Activated CD8-positive, alpha-beta T cell treated with anti-CD3 and anti-CD28 coated beads, Interleukin-2, amount 10 ng/mL, durations not matched to agents 7 days and 5 days (primary cell): ENCODE measurements around the gene DPCD. TPM values are rescaled to one million over a fixed set of nuclear protein-coding genes. Genes with fewer than 3 reads are reported as not detected.

Experiments
- ATAC-seq: fragments of 150-1000 bp; cut with Tn5 transposase; one replicate; pipeline ENCODE4 v1.10.0; 2021; ENCODE audit warnings: moderate library complexity
- CTCF ChIA-PET: fragments of 350-600 bp; sonication (Branson Sonifier 250); formaldehyde crosslinking; loops from one replicate; lab custom pipeline; 2021; ENCODE audit warnings: antibody characterized with exemption; lab: Charles Lee
- POLR2A ChIA-PET: fragments of 350-600 bp; sonication (Branson Sonifier 250); formaldehyde crosslinking; loops from one replicate; lab custom pipeline; 2021; ENCODE audit warnings: antibody characterized with exemption; lab: Charles Lee
- DNase-seq: peaks from one replicate; pipeline ENCODE4 v3.0.0-alpha.2; 2020
- H3K27ac Mint-ChIP-seq: one replicate; pipeline ENCODE4 v1.8.0; 2021; ENCODE audit warnings: mild to moderate bottlenecking, mixed read lengths
- H3K27me3 Mint-ChIP-seq: one replicate; pipeline ENCODE4 v1.8.0; 2021; ENCODE audit warnings: low read depth, mixed read lengths
- H3K36me3 Mint-ChIP-seq: one replicate; pipeline ENCODE4 v1.8.0; 2021; ENCODE audit warnings: low read depth, mixed read lengths
- H3K4me1 Mint-ChIP-seq: one replicate; pipeline ENCODE4 v1.8.0; 2021; ENCODE audit warnings: low read depth, mixed read lengths
- H3K4me3 Mint-ChIP-seq: one replicate; pipeline ENCODE4 v1.8.0; 2021; ENCODE audit warnings: mild to moderate bottlenecking, mixed read lengths
- H3K9me3 Mint-ChIP-seq: one replicate; pipeline ENCODE4 v1.8.0; 2022; ENCODE audit warnings: mixed read lengths; ENCODE audit not compliant: insufficient read depth
- total RNA-seq, 2 experiments: library from RNA; stranded (reverse); gene quantifications; one replicate each; pipeline ENCODE4 v1.2.3, GENCODE V29; 2021

DPCD gene
- 1 to 10 TPM; 5.1 to 6.2 TPM for total RNA-seq

DNA sequence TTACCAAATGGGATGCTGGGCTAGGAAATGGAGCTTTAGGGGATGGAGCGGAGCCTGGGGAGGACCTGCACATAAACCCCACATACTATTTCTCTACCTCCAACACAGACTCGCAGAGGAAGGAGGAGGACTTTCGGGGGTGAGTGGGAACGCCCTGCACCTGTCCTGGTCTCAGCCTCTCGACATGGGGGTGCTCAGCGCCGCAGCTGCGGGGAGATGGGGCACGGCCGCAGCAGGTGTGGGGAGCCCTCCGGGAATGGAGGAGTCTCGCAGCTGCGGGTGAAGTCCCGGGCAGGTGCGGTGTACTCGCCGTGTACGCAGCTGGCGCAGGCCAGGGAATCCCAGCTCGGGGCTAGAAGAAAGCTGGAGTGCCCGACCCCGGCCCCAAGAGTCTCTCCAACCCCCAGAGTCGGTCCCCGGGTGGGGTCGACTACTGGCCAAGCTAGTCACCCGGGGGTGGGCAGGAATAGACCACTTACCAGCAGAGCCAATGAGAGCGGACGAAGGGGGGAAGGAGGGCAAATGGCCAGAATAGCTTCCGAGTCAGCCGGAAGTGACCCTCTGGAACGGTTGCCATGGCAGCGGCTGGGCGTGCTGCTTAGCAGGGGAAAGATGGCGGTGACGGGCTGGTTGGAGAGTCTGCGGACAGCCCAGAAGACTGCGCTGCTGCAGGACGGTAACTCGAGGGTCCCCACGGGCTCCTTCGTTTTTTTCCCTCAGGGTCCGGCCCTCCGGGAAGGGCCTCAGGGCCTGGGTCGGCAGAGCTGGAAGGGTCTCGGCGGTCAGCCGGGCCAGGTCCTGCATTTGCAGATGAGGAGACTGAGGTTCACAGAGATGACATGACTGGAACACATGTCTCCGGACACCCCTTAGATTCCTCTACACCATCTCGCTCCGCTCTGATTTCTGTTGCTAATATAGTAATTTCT, at the start of gene DPCD, which contains the start of gene POLL:
DPCD (plus strand) TSS at position 597 of the 929 bp plus-strand sequence; CDS start at position 613, 16 bp downstream.
POLL (minus strand) TSS at position 533 of the 929 bp plus-strand sequence. CDS start 897 bp downstream, outside the sequence.
- POLR2A ChIA-PET = interaction anchor here (1.0 to 1.1 kb wide), 2 partner anchors 13 to 105 kb away, joined by 4 read pairs; no protein-coding TSS in a partner anchor
- Mint-ChIP-seq H3K27ac (peak within 1 kb of the TSS; percentile 85), H3K4me3 (peak within 1 kb of the TSS; percentile 91), H3K9me3 (no peaks in the 10 kb centered on the region), H3K36me3 (peaks cover 10% of the 10 kb centered on the region), H3K4me1 (peaks cover 24% of the 10 kb centered on the region), H3K27me3 (no peaks in the 10 kb centered on the region)
- CTCF ChIA-PET = interaction anchor here (0.8 to 4.7 kb wide), 8 partner anchors 9 to 569 kb away, joined by 3 to 29 read pairs (median 6); no protein-coding TSS in a partner anchor
- DNase-seq = peak; percentile 95
- ATAC-seq = peak; percentile 94

- ATAC-seq = no peak
- Mint-ChIP-seq H3K36me3 (no peaks in the 10 kb centered on the region), H3K27ac (no peak overlapping the region), H3K4me3 (no peak overlapping the region), H3K4me1 (peaks cover 4% of the 10 kb centered on the region), H3K27me3 (no peaks in the 10 kb centered on the region), H3K9me3 (no peaks in the 10 kb centered on the region)
- POLR2A ChIA-PET = no interaction called here
- no peak for DNase-seq
- CTCF ChIA-PET = interaction anchor here (0.9 to 1.5 kb wide), 3 partner anchors 31 to 65 kb away, joined by 3 to 10 read pairs (median 4); no protein-coding TSS in a partner anchor
Measured at GRCh38 chr10:101538446-101538845, 49.7 kb upstream of the DPCD start.

DNA sequence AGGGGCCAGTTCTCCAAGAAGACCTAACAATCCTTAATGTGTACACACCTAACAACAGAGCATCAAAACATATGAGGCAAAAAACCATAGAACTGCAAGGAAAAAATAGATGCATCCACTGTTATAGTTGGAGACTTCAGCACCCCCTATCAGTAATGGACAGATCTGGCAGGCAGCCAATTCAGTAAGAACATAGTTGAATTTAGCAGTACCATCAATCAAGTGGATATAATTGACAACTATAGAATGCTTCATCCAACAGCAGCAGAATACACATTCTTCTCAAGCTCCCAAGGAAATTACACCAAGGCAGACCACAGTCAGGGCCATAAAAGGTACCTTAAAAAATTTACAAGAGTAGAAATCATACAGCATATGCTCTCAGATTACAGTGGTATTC, 42.2 kb upstream of the DPCD start:
- H3K9me3 Mint-ChIP-seq = no peaks in the 10 kb centered on the region
- POLR2A ChIA-PET = interaction anchor here (1.1 kb wide), 1 partner anchor 9 kb away, joined by 3 read pairs; no protein-coding TSS in a partner anchor
- no peak overlapping the region for H3K4me3 Mint-ChIP-seq
- no peak for ATAC-seq
- CTCF ChIA-PET = interaction anchor here (1.0 to 5.0 kb wide), 2 partner anchors 9 to 332 kb away, joined by 3 to 28 read pairs; no protein-coding TSS in a partner anchor
- no peak overlapping the region for H3K27ac Mint-ChIP-seq
- DNase-seq = no peak
- no peaks in the 10 kb centered on the region for H3K36me3 Mint-ChIP-seq
- no peaks in the 10 kb centered on the region for H3K27me3 Mint-ChIP-seq
- no peaks in the 10 kb centered on the region for H3K4me1 Mint-ChIP-seq

DNA sequence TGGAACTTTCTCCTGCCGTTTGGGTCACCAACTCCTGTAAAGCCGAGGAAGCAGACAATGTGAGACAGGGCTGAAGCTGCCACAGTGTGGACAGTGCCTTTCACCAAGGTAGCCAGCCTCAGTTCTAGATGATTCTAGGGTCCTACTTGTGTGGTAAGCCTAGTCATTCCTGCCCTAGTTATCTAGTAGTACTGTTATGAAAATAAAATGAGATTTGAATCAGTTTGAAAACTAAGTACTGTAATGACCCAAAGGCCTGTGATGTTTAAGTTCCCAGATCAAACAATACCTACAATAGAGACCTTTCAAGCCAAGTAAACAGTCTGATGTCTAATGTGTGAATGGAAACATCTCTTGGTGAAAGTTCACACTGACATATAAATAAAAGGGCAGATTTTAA, 37.2 kb upstream of the DPCD start:
- no peaks in the 10 kb centered on the region for H3K9me3 Mint-ChIP-seq
- H3K4me3 Mint-ChIP-seq = no peak overlapping the region
- H3K36me3 Mint-ChIP-seq = peaks cover 4% of the 10 kb centered on the region
- no peaks in the 10 kb centered on the region for H3K27me3 Mint-ChIP-seq
- H3K4me1 Mint-ChIP-seq = no peaks in the 10 kb centered on the region
- POLR2A ChIA-PET = no interaction called here
- H3K27ac Mint-ChIP-seq = no peak overlapping the region
- no peak for DNase-seq
- CTCF ChIA-PET = interaction anchor here (1.1 kb wide), 1 partner anchor 335 kb away, joined by 3 read pairs; no protein-coding TSS in a partner anchor
- no peak for ATAC-seq

DNA sequence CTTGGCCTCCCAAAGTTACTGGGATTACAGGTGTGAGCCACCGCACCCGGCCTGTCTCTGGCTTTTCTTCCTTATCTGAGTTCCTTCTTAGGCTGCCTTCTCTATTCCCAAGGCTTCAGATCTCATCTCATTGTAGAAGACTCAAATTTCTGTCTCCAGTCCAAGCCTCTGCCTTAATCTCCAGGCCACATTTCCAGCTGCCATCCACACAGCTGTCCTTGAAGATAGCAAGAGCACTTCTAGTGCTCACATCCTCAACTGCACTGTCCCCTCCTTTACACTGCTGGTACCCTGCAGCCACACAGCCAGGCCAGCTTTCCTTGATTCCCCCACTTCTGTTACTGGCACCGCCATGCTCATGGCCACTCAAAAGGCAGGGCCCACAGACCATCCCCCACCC, 35.7 kb upstream of the DPCD start:
- peaks cover 4% of the 10 kb centered on the region for H3K36me3 Mint-ChIP-seq
- H3K27ac Mint-ChIP-seq = peak overlapping the region; percentile 42

DNA sequence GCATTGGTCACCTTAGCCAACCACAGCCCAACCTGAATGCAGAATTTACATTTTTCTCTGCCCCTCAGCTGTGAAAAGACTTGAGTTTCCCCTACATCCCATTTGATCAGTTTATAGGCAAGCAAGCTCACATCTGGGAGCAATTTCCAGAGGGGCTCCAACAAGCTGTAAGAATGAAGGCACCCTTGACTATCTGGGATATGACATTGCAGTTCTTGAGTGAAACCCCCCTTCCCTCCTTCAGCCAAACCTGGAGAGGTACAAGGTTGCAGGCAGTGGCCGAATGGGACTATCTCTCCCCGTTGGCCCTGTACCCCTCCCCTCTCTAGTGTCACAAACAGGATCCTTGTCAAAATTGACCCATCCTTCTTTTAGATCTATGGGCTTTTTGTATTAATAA, 30.6 kb upstream of the DPCD start:
- Mint-ChIP-seq H3K27me3 (no peaks in the 10 kb centered on the region), H3K4me3 (no peak overlapping the region), H3K9me3 (no peaks in the 10 kb centered on the region), H3K36me3 (peaks cover 2% of the 10 kb centered on the region), H3K4me1 (peaks cover 20% of the 10 kb centered on the region), H3K27ac (peak overlapping the region; percentile 31)
- CTCF ChIA-PET = interaction anchor here (5.2 kb wide), 1 partner anchor 13 kb away, joined by 37 read pairs; no protein-coding TSS in a partner anchor
- ATAC-seq = no peak
- no peak for DNase-seq
- POLR2A ChIA-PET = no interaction called here

More for the DNA sequence above, 35.7 kb upstream of the DPCD start:
- CTCF ChIA-PET = no interaction called here
- POLR2A ChIA-PET = no interaction called here
- ATAC-seq (no peak), DNase-seq (no peak)
- Mint-ChIP-seq H3K4me3 (no peak overlapping the region), H3K9me3 (no peaks in the 10 kb centered on the region), H3K4me1 (peaks cover 1% of the 10 kb centered on the region), H3K27me3 (no peaks in the 10 kb centered on the region)

DNA sequence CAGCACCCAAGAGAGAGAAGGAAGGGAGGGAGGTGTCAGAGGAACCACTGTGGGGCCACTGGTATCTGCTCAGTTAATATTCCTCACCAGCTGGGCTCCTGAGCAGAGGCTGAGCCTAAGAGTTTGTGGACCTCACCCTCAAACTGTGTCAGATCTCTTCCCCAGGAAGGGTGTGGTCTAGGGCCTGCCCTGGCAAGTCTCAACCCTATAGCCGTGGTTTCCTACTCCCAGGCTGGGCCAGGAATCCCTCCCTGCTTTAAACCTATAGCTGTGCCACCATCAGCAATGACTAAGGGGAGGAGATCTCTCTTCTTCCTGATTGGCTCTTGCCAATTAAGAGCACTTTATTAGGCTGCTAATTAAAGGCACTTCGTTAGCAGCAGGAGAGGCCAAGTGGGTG, 29.9 kb upstream of the DPCD start:
- DNase-seq (no peak), ATAC-seq (peak; percentile 70)
- Mint-ChIP-seq H3K36me3 (no peaks in the 10 kb centered on the region), H3K4me3 (no peak overlapping the region), H3K9me3 (no peaks in the 10 kb centered on the region), H3K27me3 (no peaks in the 10 kb centered on the region), H3K4me1 (peaks cover 20% of the 10 kb centered on the region), H3K27ac (peak overlapping the region; percentile 31)
- ChIA-PET CTCF (interaction anchor here (0.7 to 5.2 kb wide), 2 partner anchors 12 to 22 kb away, joined by 3 to 37 read pairs; no protein-coding TSS in a partner anchor), POLR2A (no interaction called here)

DNA sequence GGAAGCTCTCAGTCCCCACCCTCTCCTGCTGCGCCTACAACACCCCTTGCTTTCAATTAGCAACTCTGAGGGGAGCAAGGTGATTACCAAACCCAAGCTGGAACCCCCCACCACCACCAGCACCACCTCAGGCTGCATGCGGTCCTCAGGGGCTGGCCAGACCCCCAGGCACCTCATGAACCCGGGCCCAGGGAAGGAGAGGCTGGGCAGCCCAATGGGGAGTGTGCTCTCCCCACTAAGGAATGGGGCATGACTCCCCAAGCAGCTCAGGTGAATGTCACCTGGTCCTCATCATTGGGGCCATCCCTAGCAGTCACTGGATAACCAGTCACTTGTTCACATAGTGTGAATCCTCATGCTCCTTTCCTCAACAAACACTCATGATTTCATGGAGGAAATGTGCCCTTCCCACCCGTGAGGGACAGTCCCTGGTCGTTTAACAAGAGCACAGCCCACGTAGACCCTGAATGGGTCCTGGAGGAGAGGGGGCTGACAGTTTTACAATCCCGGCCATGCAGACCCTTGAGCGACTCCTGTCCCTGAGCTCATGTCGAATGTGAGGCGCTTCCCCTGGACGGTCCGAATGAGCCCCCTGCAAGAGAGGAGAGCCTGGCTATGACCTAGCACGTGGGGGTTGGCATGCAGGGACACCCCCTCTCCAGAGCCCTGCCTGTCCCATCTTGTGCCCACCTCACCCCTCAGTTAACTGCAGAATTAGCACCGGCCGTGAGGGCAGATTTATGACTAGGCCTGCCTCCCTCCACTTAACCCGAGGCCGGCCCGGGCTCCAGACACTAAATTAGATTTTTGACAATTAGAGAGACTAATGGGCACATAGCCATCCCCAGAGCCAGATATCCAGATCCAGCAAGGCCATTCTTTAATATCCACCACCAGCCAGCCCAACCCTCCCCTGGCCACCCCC, 29.2 kb upstream of the DPCD start:
- no peak overlapping the region for H3K4me3 Mint-ChIP-seq
- no peak for DNase-seq
- CTCF ChIA-PET = interaction anchor here (0.7 to 5.2 kb wide), 2 partner anchors 11 to 23 kb away, joined by 3 to 37 read pairs; no protein-coding TSS in a partner anchor
- POLR2A ChIA-PET = no interaction called here
- no peaks in the 10 kb centered on the region for H3K36me3 Mint-ChIP-seq
- peak overlapping the region; percentile 31 for H3K27ac Mint-ChIP-seq
- no peaks in the 10 kb centered on the region for H3K9me3 Mint-ChIP-seq
- peaks cover 2% of the 10 kb centered on the region for H3K27me3 Mint-ChIP-seq
- ATAC-seq = no peak
- peaks cover 20% of the 10 kb centered on the region for H3K4me1 Mint-ChIP-seq

DNA sequence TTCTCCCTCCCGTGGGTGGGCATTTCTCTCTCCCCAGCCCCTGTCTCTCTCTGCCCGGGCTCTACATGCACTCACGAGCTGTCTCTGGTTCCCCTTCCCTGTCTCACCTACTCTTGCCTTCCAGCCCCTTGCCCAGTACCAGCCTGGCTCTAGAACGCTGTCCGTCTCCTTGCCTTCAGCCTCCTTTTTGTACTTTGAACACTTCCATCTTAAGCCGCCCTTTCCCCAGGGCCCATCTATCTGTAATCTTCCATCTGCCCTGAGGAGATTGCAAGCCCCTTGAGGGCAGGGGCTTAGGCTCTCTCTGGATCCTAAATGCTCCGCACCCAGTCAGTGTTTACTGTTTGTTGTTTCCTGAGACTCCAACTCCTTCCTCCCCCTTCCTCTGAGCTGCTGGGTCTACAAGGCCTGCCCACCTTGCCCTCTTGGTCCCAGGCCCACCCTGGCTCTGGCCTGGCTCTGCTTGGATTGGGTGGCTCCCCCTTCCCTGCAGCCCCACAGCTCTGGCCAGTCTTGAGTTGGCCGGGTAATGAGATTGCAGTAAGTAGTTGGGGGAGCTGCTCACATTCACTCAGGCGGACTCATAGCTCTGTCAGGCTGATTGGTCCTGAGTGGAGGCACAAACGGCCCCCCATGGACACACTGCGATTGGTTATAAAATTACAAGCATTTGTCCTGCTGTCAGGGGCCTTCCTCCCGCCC, 28.4 kb upstream of the DPCD start:
- ChIA-PET CTCF (interaction anchor here (1.0 kb wide), 1 partner anchor 10 kb away, joined by 7 read pairs; no protein-coding TSS in a partner anchor), POLR2A (interaction anchor here (0.6 kb wide), 1 partner anchor 32 kb away, joined by 6 read pairs; no protein-coding TSS in a partner anchor)
- H3K27me3 Mint-ChIP-seq = peaks cover 2% of the 10 kb centered on the region
- no peak overlapping the region for H3K4me3 Mint-ChIP-seq
- peak overlapping the region; percentile 32 for H3K27ac Mint-ChIP-seq
- H3K36me3 Mint-ChIP-seq = no peaks in the 10 kb centered on the region
- H3K4me1 Mint-ChIP-seq = peaks cover 20% of the 10 kb centered on the region
- ATAC-seq (no peak), DNase-seq (no peak)
- H3K9me3 Mint-ChIP-seq = no peaks in the 10 kb centered on the region

DNA sequence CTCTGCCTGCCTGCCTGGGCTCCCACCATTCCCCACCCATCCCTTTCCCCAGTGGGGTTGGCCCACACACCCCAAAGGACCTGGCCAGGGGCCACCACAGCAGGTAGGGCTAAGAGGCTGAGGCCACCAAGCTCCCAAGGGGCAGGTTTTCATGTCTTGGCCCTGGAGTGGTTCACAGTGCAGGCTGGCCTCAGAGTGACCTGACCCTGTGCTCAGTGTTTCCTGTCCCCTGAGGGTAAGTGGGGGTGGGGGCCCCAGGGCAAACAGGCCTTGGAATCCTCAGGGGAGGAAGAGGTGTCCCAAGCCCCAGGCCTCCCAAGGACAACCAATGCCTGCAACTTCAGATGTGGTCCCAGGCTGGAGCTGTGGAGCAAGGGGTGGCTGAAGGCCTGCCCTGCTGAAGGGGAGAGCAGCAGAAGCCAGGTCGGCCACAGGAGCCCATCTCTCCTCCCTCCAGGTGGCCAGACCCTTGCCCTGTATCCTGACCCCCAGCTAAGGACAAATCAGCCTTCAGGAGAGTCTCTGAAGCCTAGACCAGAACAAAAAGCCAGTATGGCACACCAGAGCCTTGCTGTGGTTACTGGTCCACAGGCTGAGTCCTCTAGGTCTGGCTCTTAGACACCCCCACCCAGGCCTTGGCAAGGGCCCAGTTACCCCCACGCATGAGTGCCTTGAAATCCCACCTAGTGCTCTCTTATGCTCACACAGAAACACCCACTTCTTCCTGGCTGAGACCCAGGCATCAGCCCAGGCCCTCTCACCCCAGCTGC, 27.6 kb upstream of the DPCD start:
- ChIA-PET CTCF (interaction anchor here (1.0 to 1.1 kb wide), 2 partner anchors 9 to 23 kb away, joined by 3 to 7 read pairs; no protein-coding TSS in a partner anchor), POLR2A (interaction anchor here (0.6 kb wide), 1 partner anchor 31 kb away, joined by 6 read pairs; no protein-coding TSS in a partner anchor)
- H3K4me3 Mint-ChIP-seq = no peak overlapping the region
- no peaks in the 10 kb centered on the region for H3K9me3 Mint-ChIP-seq
- no peaks in the 10 kb centered on the region for H3K36me3 Mint-ChIP-seq
- H3K27me3 Mint-ChIP-seq = peaks cover 9% of the 10 kb centered on the region
- peaks cover 20% of the 10 kb centered on the region for H3K4me1 Mint-ChIP-seq
- DNase-seq (no peak), ATAC-seq (no peak)
- H3K27ac Mint-ChIP-seq = peak overlapping the region; percentile 39
